ENCODE measurements around the gene SURF1. TPM values are rescaled to one million over a fixed set of nuclear protein-coding genes. Genes with fewer than 3 reads are reported as not detected.

The SURF1 gene
- total RNA-seq, 4 donors from 2014 or later, result 14.2 to 66.1 (median 50.2) TPM

- Histone ChIP-seq H3K36me3 (peaks cover 0 to 42% (median 20%) of the 10 kb centered on the region in 4 donors), H3K4me1 (peaks cover 25 to 53% (median 46%) of the 10 kb centered on the region in 4 donors), H3K9me3 (no peaks in the 10 kb centered on the region), H3K27ac (no peak overlapping the region), H3K4me3 (no peak overlapping the region), H3K27me3 (no peaks in the 10 kb centered on the region)
- TF ChIP-seq POLR2AphosphoS5 (IDR thresholded peaks at IDR 0.05) (no peak), EP300 (IDR thresholded peaks at IDR 0.05; ENCODE audit: low read depth) (no peak), POLR2A (IDR thresholded peaks at IDR 0.05) (no peak), CTCF (IDR thresholded peaks at IDR 0.05) (no peak)
- in situ Hi-C loops (cut with MboI; ENCODE audit: low pct_ligation_motif_present in 1 of 4, low pct_unique_long_range_greater_than_20kb in 1 of 4, low sequenced_read_pairs in 3 of 4), result no loop called here
- WGBS, 2 donors (ENCODE audit: low coverage in 1 of 2), result 95% methylated on average over 22 of the region's 22 CpGs; no CpG with 5 or more reads in 1 of the 2 donors
- DNase-seq, result no peak
- intact Hi-C loops (cut with DNase I; ENCODE audit: low total_unique reads), result no loop called here
Measured at GRCh38 chr9:133367221-133367620, 10.9 kb upstream of the SURF1 start.

GRCh38 chr9:133366435-133366834 is 10.1 kb upstream of the SURF1 start:
- DNase-seq, result no peak
- no peak for TF ChIP-seq CTCF (IDR thresholded peaks at IDR 0.05)
- TF ChIP-seq POLR2AphosphoS5 (IDR thresholded peaks at IDR 0.05), result no peak
- no peak for TF ChIP-seq POLR2A (IDR thresholded peaks at IDR 0.05)
- TF ChIP-seq EP300 (IDR thresholded peaks at IDR 0.05; ENCODE audit: low read depth), result no peak
- H3K36me3 ChIP-seq, result peaks cover 0 to 50% (median 21%) of the 10 kb centered on the region in 4 donors
- in situ Hi-C loops (cut with MboI; ENCODE audit: low pct_ligation_motif_present in 1 of 4, low pct_unique_long_range_greater_than_20kb in 1 of 4, low sequenced_read_pairs in 3 of 4) (no loop called here), intact Hi-C loops (cut with DNase I; ENCODE audit: low total_unique reads) (no loop called here)
- no peaks in the 10 kb centered on the region for H3K27me3 ChIP-seq
- no peaks in the 10 kb centered on the region for H3K9me3 ChIP-seq
- no peak overlapping the region for H3K27ac ChIP-seq
- WGBS, 2 donors (ENCODE audit: low coverage in 1 of 2), result 67 to 95% methylated on average over 1 to 11 of the region's 11 CpGs
- peaks cover 19 to 45% (median 38%) of the 10 kb centered on the region in 4 donors for H3K4me1 ChIP-seq
- no peak overlapping the region for H3K4me3 ChIP-seq

GRCh38 chr9:133362359-133363044 is 6.2 kb upstream of the SURF1 start:
- no peak overlapping the region for H3K27ac ChIP-seq
- TF ChIP-seq CTCF (IDR thresholded peaks at IDR 0.05) (no peak), POLR2AphosphoS5 (IDR thresholded peaks at IDR 0.05) (no peak), EP300 (IDR thresholded peaks at IDR 0.05; ENCODE audit: low read depth) (no peak), POLR2A (IDR thresholded peaks at IDR 0.05) (no peak)
- WGBS, 2 donors (ENCODE audit: low coverage in 1 of 2), result 75 to 87% methylated on average over 2 to 11 of the region's 15 CpGs
- peaks cover 0 to 50% (median 23%) of the 10 kb centered on the region in 4 donors for H3K36me3 ChIP-seq
- intact Hi-C loops (cut with DNase I; ENCODE audit: low total_unique reads) (no loop called here), in situ Hi-C loops (cut with MboI; ENCODE audit: low pct_ligation_motif_present in 1 of 4, low pct_unique_long_range_greater_than_20kb in 1 of 4, low sequenced_read_pairs in 3 of 4) (no loop called here)
- DNase-seq, result no peak
- H3K4me1 ChIP-seq, result peaks cover under 1 to 8% (median 4%) of the 10 kb centered on the region in 4 donors
- H3K4me3 ChIP-seq, result no peak overlapping the region
- no peaks in the 10 kb centered on the region for H3K9me3 ChIP-seq
- no peaks in the 10 kb centered on the region for H3K27me3 ChIP-seq

GRCh38 chr9:133361507-133362092 is 5.3 kb upstream of the SURF1 start:
- Histone ChIP-seq H3K4me1 (peaks cover 7 to 10% (median 9%) of the 10 kb centered on the region in 4 donors), H3K4me3 (no peak overlapping the region), H3K27ac (no peak overlapping the region), H3K36me3 (peaks cover 0 to 46% (median 22%) of the 10 kb centered on the region in 4 donors), H3K9me3 (no peaks in the 10 kb centered on the region), H3K27me3 (no peaks in the 10 kb centered on the region)
- in situ Hi-C loops (cut with MboI; ENCODE audit: low pct_ligation_motif_present in 1 of 4, low pct_unique_long_range_greater_than_20kb in 1 of 4, low sequenced_read_pairs in 3 of 4), result no loop called here
- intact Hi-C loops (cut with DNase I; ENCODE audit: low total_unique reads), result no loop called here
- TF ChIP-seq POLR2AphosphoS5 (IDR thresholded peaks at IDR 0.05), result no peak
- no peak for TF ChIP-seq EP300 (IDR thresholded peaks at IDR 0.05; ENCODE audit: low read depth)
- TF ChIP-seq CTCF (IDR thresholded peaks at IDR 0.05), result no peak
- no peak for DNase-seq
- 84 to 96% methylated on average over 4 to 13 of the region's 13 CpGs for WGBS, 2 donors (ENCODE audit: low coverage in 1 of 2)
